Cerebellar nuclear complex (tissue), 1 donor: Measurements from ENCODE around the gene LRRC8E.
"Not testable (repeated sequence)": the region's sequence is repeated elsewhere in the genome, so short reads cannot be mapped to it uniquely, and the experiment has no call there.

ENCODE experiments used
- DNase-seq, 2 experiments: peaks; one replicate each; lab custom pipeline; 2025; lab: John Stamatoyannopoulos, UW

LRRC8E gene

DNA sequence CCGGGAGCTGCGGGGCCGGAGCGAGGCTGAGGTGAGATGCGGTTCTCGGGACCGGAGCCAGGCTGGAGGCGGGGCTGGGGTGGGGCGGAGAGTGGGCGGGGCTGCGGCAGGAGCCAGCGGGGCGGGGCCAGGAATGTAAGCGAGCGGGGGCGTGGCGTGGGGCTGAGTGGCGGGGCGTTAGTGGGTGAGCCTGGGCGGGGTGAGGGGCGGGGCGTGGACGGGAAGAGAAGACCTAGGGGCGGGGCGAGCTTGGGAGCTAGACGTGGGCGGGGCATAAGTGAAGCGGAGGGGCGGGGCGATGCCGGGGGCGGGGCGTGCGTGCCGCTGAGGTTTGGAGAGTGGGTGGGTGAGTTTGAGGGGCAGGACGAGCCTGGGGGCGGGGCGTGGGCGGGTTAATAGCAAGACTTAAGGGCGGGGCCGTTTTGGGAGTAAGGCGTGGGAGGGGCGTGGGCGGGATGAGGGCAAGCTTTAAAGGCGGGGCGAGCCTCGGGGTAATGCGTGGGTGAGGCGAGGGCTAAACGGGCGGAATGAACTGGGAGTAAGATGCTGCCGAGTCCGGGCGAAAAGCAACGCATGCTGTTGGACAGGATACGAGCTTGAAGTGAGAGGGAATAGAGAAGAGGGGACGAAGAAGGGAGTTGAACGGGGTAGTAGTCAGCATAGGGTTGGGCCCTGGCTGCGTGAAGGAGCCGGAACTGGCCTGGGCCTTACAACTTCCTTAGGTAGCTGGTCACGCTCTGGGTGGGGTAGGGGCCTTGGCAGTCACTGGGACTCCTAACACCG, 32.4 kb downstream of the LRRC8E start:
- peak; percentile 70 to 78 for DNase-seq

- no peak for DNase-seq
Observed at GRCh38 chr19:7921302-7921966, 33.1 kb downstream of the LRRC8E start.

DNA sequence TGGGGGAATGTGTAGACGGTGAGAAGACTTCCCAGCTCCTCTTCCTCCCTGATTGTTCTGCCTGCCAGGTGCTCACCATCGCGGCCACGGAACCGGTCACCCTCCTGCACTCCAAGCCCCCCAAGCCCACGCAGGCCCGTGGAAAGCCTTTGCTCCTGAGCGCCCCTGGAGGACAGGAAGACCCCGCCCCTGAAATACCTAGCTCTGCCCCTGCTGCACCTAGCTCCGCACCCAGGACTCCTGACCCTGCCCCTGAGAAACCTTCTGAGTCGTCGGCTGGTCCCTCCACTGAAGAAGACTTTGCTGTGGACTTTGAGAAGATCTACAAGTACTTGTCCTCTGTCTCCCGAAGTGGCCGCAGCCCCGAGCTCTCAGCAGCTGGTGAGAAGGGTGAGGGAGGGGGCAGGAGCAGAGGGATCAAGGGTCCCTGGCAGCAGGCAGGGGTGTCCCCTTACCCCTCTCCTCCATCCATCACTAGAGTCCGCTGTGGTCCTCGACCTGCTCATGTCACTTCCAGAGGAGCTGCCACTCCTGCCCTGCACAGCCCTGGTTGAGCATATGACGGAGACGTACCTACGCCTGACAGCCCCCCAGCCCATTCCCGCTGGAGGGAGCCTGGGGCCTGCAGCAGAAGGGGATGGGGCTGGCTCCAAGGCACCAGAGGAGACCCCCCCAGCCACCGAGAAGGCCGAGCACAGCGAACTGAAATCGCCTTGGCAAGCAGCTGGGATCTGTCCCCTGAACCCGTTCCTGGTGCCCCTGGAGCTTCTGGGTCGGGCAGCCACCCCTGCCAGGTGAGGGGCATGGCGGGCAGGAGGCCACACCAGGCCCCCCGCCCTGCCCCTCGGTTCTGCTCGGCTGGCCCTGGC, 33.9 kb downstream of the LRRC8E start:
- DNase-seq: no peak

GRCh38 chr19:7922836-7923195, 34.5 kb downstream of the LRRC8E start:
- DNase-seq: no peak

DNA sequence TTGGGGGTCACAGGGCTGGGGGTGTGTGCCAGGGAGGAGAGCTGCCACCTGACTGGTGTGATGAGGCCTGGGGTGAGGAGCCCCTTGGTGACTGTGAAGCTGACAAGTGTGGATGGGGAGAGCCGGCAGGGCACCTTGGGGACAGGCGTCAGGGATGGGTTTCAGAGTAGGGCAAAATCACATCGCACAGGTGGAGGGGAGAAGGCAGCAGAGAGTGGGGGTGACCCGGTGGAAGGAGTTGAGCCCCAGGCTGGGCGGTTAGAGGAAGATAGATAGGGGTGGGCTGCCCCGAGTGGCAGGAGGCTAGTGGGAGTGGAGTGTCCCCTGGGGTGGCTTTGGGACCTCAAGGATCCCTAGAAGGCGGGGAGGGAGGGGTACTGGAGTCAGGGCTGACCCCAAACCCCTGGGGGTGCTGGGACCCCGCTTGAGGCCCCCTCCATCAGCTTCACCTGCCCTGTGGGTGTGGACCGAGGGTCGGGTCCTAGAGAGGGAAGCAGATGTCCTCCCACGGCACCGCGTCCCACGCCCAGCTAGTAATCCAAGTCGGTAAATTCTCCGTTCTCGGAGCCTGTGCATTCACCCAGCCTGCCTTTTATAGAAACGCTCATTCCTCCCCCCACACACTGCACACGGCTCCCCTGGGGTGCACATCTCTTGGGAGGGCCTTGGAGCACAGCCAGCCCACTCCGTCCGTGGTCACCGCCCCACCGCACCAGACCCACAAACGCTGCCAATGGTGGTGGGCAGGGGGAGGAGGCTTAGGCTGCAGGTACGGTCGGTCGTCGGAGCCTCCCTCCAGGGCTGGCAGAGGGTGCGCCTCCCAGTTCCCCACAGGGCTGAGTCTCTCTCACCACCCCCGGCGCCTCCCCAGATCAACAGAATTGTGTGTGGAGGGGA, 35.2 kb downstream of the LRRC8E start:
- no peak for DNase-seq

GRCh38 chr19:7924241-7924640, 35.9 kb downstream of the LRRC8E start:
- DNase-seq: no peak

DNA sequence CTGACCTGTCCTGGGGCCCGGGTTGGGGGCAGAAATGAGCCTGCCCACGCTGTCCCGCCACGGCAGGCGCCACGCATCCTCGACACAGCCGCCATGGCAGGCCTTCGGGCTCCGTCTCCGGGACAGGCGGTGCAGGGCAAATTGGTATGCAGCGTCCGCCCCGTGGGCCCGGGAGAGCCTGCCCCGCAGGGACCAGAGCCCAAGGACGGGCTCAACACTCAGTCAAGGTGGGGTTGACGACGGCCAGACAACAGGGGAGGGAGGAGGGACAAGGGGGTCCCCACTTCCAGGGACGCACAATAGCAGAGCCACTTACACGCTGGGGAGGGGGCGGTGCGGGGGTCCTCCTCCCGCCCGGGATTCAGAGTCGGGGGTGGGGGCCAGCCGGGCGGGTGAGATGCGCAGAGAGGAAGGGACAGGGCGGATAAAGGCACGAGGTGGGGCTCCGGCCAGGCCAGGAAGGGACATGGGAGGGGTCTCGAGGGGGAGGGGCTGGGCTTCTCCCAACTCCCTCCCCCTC, 36.4 kb downstream of the LRRC8E start:
- DNase-seq: no peak

GRCh38 chr19:7925171-7925851, 37.0 kb downstream of the LRRC8E start:
- no peak for DNase-seq

GRCh38 chr19:7926021-7926726, 37.9 kb downstream of the LRRC8E start, which contains the start of gene CTXN1:
Gene CTXN1 (minus strand): TSS chr19:7926135. CDS start chr19:7925538, 597 bp downstream.
- DNase-seq: no peak

DNA sequence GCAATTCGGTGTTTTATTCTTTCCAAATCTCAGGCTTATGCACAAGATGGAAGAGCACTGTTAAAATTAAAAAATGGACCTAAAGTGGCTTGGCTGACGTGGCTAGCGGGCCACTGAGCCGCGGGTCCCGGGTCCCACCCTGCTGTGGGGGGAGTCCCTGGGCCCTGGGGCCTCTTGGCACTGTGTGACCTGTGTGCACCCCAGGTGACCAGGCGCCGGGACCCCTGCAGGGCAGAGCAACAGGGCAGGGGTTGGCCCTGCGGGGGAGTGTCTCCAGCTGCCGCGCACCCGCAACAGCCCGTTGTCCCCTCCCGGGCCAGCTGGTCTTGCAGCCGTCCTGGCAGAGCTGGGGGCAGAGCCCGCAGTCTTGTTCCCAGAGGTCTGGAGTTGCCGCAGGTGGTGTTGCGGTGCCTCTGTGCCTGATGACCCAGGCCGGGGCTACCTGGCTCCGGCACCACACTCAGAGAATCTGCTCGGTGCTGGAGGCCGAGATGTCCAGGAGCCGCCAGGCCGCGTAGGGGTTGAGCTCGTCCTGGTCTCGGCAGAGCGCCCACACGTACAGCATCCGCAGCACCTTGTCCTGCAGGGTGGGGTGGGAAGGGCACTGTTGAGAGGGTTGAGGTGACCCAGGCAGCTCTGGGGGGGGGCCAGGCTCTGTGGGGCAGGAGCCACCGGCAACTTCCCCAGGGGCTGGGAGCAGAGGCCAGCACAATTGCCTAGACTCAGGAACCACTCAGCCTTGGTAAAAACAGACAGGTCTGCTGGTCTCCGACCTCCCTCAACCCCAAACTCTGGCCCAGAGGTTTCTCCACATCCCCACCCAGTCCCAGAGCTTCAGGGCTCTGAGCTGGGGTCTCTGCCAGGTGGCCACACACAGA, 38.7 kb downstream of the LRRC8E start:
- DNase-seq: no peak

DNA sequence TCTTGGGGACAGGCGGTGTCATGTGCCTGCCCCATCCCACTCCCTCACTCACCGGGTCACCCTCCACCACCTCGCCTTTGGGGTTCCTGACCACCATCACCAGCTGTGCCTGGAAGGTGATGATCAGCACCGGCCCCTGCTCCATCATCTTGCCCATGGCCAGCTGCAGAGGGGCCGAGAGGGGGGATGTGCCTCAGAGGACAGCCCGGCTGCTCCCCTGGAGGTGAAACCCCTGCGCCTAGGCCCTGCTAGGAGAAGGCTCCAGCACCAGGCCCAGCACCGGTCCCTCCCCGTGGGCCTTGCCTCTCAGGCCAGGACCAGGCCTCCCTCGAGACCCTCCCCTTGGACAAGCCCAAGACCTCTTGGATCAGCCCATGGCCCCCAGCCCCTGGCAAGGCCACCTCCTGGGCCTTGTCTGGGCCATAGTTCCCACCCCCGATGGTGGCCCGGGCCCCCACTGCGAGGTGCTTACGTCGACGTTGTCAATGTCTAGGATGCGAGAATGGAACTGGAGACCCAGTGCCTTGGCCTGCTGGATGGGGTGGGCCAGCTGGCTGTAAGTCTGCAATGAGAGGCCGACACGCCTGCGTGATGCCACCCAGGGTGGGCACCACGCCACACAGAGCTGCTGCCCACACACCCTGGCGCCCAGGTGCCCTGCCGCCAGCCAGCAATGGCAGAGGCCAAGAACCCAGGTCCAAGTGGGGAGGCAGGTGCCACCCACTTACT, 39.5 kb downstream of the LRRC8E start:
- no peak for DNase-seq

DNA sequence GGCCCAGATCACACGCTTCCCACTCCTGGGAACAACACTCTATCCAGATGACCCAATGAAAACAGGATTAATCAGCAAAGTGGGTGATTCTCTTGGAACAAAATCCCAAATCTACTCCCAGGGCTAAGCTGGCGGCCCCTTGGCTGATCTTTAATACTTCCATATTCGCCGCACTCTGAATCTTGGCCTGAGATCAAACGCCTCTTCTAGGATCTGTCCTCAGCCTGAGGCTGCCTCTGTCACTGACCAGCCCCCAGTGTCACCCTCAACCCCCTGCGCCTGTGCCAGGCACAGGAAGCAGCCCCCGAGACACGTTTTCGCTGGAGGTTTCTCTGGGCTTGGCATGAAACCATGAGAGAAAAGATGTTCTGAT, 40.0 kb downstream of the LRRC8E start:
- DNase-seq: no peak

DNA sequence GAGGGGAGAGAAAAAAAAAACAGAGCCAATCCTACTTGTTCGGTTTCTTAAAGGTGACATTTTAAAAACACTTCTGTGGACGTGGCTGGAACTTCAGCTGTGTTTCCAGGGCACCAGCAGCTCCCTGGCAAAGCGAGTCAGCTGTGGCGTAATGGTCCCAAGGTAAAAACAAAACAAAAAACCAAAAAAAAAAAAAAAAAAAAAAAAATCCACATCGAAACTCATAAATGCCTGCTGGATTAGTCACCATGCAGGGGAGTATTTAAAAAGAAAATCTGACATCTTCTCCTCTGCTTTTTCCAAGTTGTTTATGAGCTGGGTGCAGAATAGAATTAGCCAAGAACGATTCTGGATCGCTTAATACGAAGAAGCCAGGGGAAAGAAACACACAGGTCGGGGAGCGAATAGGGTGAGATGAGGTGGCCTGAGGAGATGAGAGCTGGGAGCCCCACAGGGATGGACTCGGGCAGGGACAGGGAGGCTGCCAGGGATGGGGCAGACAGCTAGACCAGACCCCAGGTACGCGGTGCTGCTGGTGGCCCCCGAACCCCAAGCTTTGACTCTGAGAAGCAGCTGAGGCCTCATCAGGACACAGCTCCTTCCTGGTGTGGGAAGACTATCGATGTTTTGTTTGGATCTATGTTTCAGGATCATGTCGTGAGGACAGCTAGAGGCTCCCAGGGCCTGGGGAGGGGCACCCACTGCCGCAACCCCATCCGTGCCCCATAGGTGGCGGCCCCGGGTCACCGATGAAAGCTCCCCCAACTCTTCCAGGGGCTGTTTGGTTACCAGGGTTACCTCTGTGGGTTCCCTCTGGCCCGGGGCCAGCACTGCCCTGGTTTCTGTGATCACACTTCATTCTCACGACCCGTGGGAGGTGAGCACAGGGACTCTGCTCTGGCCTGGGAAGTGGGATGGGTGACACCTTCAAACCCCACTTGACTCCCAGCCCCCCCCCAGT, 40.7 kb downstream of the LRRC8E start:
- no peak for DNase-seq

GRCh38 chr19:7930030-7930429, 41.7 kb downstream of the LRRC8E start:
- DNase-seq: not testable (repeated sequence)

GRCh38 chr19:7930765-7931164, 42.5 kb downstream of the LRRC8E start:
- no peak for DNase-seq

DNA sequence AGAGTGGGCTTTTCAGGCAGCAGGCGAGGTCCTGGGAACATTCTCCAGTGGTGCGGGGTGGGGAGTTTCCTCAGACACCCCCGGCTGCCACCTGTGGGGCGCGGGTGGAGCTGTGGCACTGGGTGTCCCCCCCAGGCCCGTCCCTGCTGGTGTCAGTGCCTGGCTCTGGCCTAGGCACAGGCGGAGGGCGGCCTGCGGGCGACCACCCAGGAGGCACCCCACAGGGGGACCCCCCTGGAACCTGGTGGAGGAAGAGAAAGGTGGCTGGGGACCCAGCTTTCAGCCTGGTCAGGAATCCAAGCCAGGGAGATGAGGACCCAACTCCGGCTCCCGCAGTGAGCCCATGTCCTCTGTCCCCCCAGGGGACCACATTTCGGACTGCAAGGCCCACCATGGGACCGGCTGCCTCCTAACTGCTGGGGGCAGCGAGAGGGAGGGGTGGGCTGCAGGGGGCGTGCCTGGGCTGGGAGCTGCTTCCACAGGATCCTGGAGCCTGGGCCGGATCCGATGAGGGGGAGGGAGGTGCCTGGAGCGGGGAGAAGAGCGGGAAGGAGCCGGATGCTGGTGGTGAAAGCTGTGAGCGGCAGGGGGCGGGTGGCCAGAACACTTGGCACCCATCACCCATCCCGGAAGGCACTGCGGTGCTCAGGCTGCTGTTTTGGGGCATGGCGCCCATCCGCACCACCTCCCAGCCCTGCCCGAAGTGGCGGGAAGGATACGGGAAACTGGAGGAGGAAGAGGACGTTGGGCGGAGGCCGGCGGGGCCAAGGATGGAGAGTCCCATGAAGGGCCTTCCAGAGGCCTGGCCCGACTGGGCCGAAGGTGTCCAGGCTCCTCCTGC, 43.1 kb downstream of the LRRC8E start:
- DNase-seq: no peak
